MM.1S (cell line): ENCODE results near the gene TAOK1.
A peak's percentile ranks its signal among the peaks of the same experiment; 100 is the strongest.

ENCODE experiments used
- DNase-seq: peaks from one replicate; pipeline ENCODE4 v3.0.0-alpha.2; 2015
- H2AFZ ChIP-seq: fragments of 300-600 bp; sonication (generic); 2 replicates; pipeline ENCODE4 v1.6.0; 2016; ENCODE audit warnings: antibody characterized with exemption, low read length
- H3F3A ChIP-seq: fragments of 300-600 bp; sonication (generic); 2 replicates; pipeline ENCODE4 v1.6.1; 2016; ENCODE audit warnings: mild to moderate bottlenecking, antibody characterized with exemption, low read length, moderate library complexity, mixed read lengths; ENCODE audit not compliant: insufficient read depth
- H3K27ac ChIP-seq: fragments of 300-600 bp; sonication (generic); 2 replicates; pipeline ENCODE4 v1.5.1; 2016; ENCODE audit warnings: mild to moderate bottlenecking, low read length
- H3K27me3 ChIP-seq: fragments of 300-600 bp; sonication (generic); replicated peaks from 2 replicates; pipeline ENCODE4 v1.6.0; 2016; ENCODE audit warnings: low read length; ENCODE audit not compliant: insufficient read depth
- H3K36me3 ChIP-seq: fragments of 300-600 bp; sonication (generic); replicated peaks from 2 replicates; pipeline ENCODE4 v1.6.1; 2016; ENCODE audit warnings: mild to moderate bottlenecking, low read length, mixed read lengths; ENCODE audit not compliant: insufficient read depth
- H3K4me1 ChIP-seq: fragments of 300-600 bp; sonication (generic); 2 replicates; pipeline ENCODE4 v1.6.1; 2016; ENCODE audit warnings: low read length, mixed read lengths
- H3K4me2 ChIP-seq: fragments of 300-600 bp; sonication (generic); 2 replicates; pipeline ENCODE4 v1.6.0; 2016; ENCODE audit warnings: low read depth, low read length
- H3K4me3 ChIP-seq: fragments of 300-600 bp; sonication (generic); 2 replicates; pipeline ENCODE4 v1.5.1; 2016; ENCODE audit warnings: low read length, mixed read lengths
- H3K79me2 ChIP-seq: fragments of 300-600 bp; sonication (generic); 2 replicates; pipeline ENCODE4 v1.6.1; 2016; ENCODE audit warnings: mixed run types, low read length, mixed read lengths
- H3K9ac ChIP-seq: fragments of 300-600 bp; sonication (generic); 2 replicates; pipeline ENCODE4 v1.6.1; 2016; ENCODE audit warnings: low read length, mixed read lengths
- H3K9me2 ChIP-seq: fragments of 300-600 bp; sonication (generic); replicated peaks from 2 replicates; pipeline ENCODE4 v1.6.1; 2016; ENCODE audit warnings: mild to moderate bottlenecking, low read length, mixed read lengths; ENCODE audit not compliant: insufficient read depth
- H3K9me3 ChIP-seq: fragments of 300-600 bp; sonication (generic); replicated peaks from 2 replicates; pipeline ENCODE4 v1.6.1; 2016; ENCODE audit warnings: mild to moderate bottlenecking, low read length, mixed read lengths; ENCODE audit not compliant: insufficient read depth
- H4K20me1 ChIP-seq: fragments of 300-600 bp; sonication (generic); 2 replicates; pipeline ENCODE4 v1.6.1; 2016; ENCODE audit warnings: mild to moderate bottlenecking, low read length, moderate library complexity, mixed read lengths; ENCODE audit not compliant: insufficient read depth
- CTCF ChIP-seq: fragments of 300-600 bp; sonication (generic); IDR thresholded peaks from 2 replicates; pipeline ENCODE4 v1.5.1; 2016; ENCODE audit warnings: antibody characterized with exemption, low read length, mixed read lengths
- EZH2 ChIP-seq: fragments of 300-600 bp; sonication (generic); optimal IDR thresholded peaks from 2 replicates; pipeline ENCODE3; 2017; ENCODE audit warnings: low read depth, mild to moderate bottlenecking, antibody characterized with exemption, low read length, mixed read lengths
- EZH2phosphoT487 ChIP-seq: fragments of 300-600 bp; sonication (generic); IDR thresholded peaks from 2 replicates; pipeline ENCODE4 v1.6.1; 2018; ENCODE audit warnings: antibody characterized with exemption, low read length

Gene TAOK1

GRCh38 chr17:29561554-29562517 is 171.7 kb downstream of the TAOK1 start:
- no peak for DNase-seq

GRCh38 chr17:29562615-29563014 is 172.5 kb downstream of the TAOK1 start:
- no peak overlapping the region for H3K4me2 ChIP-seq
- peaks cover 33% of the 10 kb centered on the region for H3F3A ChIP-seq
- no peak overlapping the region for H3K9ac ChIP-seq
- peaks cover 15% of the 10 kb centered on the region for H3K4me1 ChIP-seq
- H4K20me1 ChIP-seq = no peaks in the 10 kb centered on the region
- no peaks in the 10 kb centered on the region for H3K9me3 ChIP-seq
- TF ChIP-seq EZH2 (no peak), CTCF (no peak), EZH2phosphoT487 (no peak)
- H3K27me3 ChIP-seq = no peaks in the 10 kb centered on the region
- H2AFZ ChIP-seq = no peak overlapping the region
- DNase-seq = no peak
- no peaks in the 10 kb centered on the region for H3K9me2 ChIP-seq
- no peak overlapping the region for H3K27ac ChIP-seq
- H3K36me3 ChIP-seq = no peaks in the 10 kb centered on the region
- H3K4me3 ChIP-seq = no peak overlapping the region
- peaks cover 14% of the 10 kb centered on the region for H3K79me2 ChIP-seq

More at GRCh38 chr17:29561554-29562517, 171.7 kb downstream of the TAOK1 start:
- Histone ChIP-seq H3K9ac (no peak overlapping the region), H2AFZ (no peak overlapping the region), H3K27me3 (no peaks in the 10 kb centered on the region), H3F3A (peaks cover 26% of the 10 kb centered on the region), H3K36me3 (no peaks in the 10 kb centered on the region), H3K9me3 (no peaks in the 10 kb centered on the region), H3K27ac (no peak overlapping the region), H3K79me2 (peaks cover 14% of the 10 kb centered on the region), H3K4me1 (peaks cover 15% of the 10 kb centered on the region), H4K20me1 (no peaks in the 10 kb centered on the region), H3K4me3 (no peak overlapping the region), H3K9me2 (no peaks in the 10 kb centered on the region), H3K4me2 (no peak overlapping the region)
- TF ChIP-seq EZH2 (no peak), EZH2phosphoT487 (no peak), CTCF (no peak)

GRCh38 chr17:29563816-29564215 is 173.7 kb downstream of the TAOK1 start:
- Histone ChIP-seq H3K9me3 (no peaks in the 10 kb centered on the region), H3K27me3 (no peaks in the 10 kb centered on the region), H3K4me1 (peaks cover 15% of the 10 kb centered on the region), H3K9me2 (no peaks in the 10 kb centered on the region), H3K4me2 (no peak overlapping the region), H2AFZ (no peak overlapping the region), H3K9ac (no peak overlapping the region), H3K79me2 (peaks cover 14% of the 10 kb centered on the region), H4K20me1 (no peaks in the 10 kb centered on the region), H3K27ac (no peak overlapping the region), H3K36me3 (no peaks in the 10 kb centered on the region), H3K4me3 (no peak overlapping the region), H3F3A (peaks cover 40% of the 10 kb centered on the region)
- no peak for TF ChIP-seq EZH2
- TF ChIP-seq EZH2phosphoT487 = no peak
- no peak for TF ChIP-seq CTCF
- peak; percentile 18 for DNase-seq
